ENCODE measurements around the gene KRTAP3-3. TPM values are rescaled to one million over a fixed set of nuclear protein-coding genes. Genes with fewer than 3 reads are reported as not detected.

Gene KRTAP3-3
- total and polyA plus RNA-seq, 9 donors, result not detected

DNA sequence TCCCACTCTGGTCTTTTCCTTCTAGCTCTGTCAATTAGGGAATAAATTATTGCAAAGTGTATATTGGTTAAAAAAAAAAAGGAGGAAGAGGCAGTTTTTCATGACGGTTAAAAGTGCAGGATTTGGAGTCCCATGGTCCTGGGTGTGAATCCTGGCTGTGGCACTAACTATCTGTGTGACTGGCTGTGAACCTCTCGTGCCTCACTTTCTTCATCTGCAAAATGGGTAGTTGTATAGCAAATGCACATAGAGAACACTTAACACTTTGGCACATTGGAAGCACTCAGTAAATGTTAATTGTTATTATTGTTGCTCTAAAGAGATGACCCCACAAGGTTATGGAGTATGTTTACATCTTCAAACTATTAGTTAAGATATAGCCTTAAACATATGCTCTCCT, 46.0 kb downstream of the KRTAP3-3 start:
- intact Hi-C loops (cut with DNase I), result no loop called here
- no peaks in the 10 kb centered on the region for H3K9me3 ChIP-seq
- H3K36me3 ChIP-seq, result no peaks in the 10 kb centered on the region
- no peak overlapping the region for H3K4me3 ChIP-seq
- no peaks in the 10 kb centered on the region for H3K27me3 ChIP-seq
- H3K4me1 ChIP-seq (ENCODE audit: insufficient read depth), result peaks cover 2% of the 10 kb centered on the region
- 79 to 88% (median 85%) methylated on average over 2 of the region's 2 CpGs for WGBS, 3 donors
- no peak for DNase-seq
- H3K27ac ChIP-seq, result no peak overlapping the region
- TF ChIP-seq, protein P1, sequence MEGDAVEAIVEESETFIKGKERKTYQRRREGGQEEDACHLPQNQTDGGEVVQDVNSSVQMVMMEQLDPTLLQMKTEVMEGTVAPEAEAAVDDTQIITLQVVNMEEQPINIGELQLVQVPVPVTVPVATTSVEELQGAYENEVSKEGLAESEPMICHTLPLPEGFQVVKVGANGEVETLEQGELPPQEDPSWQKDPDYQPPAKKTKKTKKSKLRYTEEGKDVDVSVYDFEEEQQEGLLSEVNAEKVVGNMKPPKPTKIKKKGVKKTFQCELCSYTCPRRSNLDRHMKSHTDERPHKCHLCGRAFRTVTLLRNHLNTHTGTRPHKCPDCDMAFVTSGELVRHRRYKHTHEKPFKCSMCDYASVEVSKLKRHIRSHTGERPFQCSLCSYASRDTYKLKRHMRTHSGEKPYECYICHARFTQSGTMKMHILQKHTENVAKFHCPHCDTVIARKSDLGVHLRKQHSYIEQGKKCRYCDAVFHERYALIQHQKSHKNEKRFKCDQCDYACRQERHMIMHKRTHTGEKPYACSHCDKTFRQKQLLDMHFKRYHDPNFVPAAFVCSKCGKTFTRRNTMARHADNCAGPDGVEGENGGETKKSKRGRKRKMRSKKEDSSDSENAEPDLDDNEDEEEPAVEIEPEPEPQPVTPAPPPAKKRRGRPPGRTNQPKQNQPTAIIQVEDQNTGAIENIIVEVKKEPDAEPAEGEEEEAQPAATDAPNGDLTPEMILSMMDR (IDR thresholded peaks at IDR 0.05), result no peak
- TF ChIP-seq EP300 (IDR thresholded peaks at IDR 0.05), result no peak
- TF ChIP-seq POLR2A (IDR thresholded peaks at IDR 0.05), result no peak

DNA sequence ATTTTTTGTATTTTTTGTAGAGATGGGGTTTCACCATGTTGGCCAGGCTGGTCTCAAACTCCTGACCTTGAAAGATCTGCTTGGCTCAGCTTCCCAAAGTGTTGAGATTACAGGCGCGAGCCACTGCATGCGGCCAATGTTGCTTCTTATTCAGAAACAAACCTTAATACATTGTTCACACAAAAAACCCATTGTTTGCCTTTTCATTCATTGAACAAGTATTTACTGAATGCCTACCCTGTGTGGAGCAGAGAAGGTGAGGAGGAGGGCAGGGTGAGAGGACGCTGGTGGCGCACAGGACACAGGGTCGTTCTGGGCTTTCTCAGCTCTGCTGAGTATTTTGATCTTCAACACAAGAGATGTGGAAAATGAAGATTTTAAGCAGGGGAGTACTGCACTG, 48.5 kb downstream of the KRTAP3-3 start:
- intact Hi-C loops (cut with DNase I), result no loop called here
- no peak for DNase-seq

DNA sequence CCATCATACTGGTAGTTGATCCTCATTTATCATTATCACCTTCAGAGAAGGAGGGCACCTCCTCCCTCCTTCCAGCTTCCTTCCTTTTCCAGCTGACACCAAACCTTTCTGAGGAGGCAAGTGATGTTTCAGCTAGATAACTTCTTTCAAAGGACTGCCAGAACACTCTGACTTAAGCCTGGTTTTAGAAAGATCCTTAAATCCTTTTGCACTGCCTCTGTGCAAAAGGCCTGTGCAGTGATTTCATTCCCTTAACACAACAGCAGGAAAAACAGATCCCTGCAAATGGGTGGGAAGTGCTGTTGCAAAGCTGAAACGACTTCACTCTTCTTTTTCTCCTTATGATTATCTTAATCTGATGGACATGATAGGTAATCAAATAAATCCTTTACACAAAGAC, 49.4 kb downstream of the KRTAP3-3 start:
- DNase-seq, result no peak
- H3K9me3 ChIP-seq, result no peaks in the 10 kb centered on the region
- no peak overlapping the region for H3K4me3 ChIP-seq
- no peaks in the 10 kb centered on the region for H3K36me3 ChIP-seq
- no peaks in the 10 kb centered on the region for H3K27me3 ChIP-seq
- no peak overlapping the region for H3K27ac ChIP-seq
- WGBS, 3 donors, result 40 to 62% (median 45%) methylated on average over 1 of the region's 1 CpG
- peaks cover 1% of the 10 kb centered on the region for H3K4me1 ChIP-seq (ENCODE audit: insufficient read depth)
- TF ChIP-seq, protein P1 (IDR thresholded peaks at IDR 0.05), result no peak
- TF ChIP-seq POLR2A (IDR thresholded peaks at IDR 0.05) (no peak), EP300 (IDR thresholded peaks at IDR 0.05) (no peak)
- intact Hi-C loops (cut with DNase I), result no loop called here

More for the DNA sequence above, 48.5 kb downstream of the KRTAP3-3 start:
- H3K27me3 ChIP-seq, result no peaks in the 10 kb centered on the region
- H3K4me3 ChIP-seq, result no peak overlapping the region
- H3K36me3 ChIP-seq, result no peaks in the 10 kb centered on the region
- no peaks in the 10 kb centered on the region for H3K9me3 ChIP-seq
- TF ChIP-seq, protein P1 (IDR thresholded peaks at IDR 0.05), result no peak
- TF ChIP-seq POLR2A (IDR thresholded peaks at IDR 0.05) (no peak), EP300 (IDR thresholded peaks at IDR 0.05) (no peak)
- H3K4me1 ChIP-seq (ENCODE audit: insufficient read depth), result peaks cover 2% of the 10 kb centered on the region
- H3K27ac ChIP-seq, result no peak overlapping the region
- WGBS, 3 donors, result 62 to 66% (median 64%) methylated on average over 6 of the region's 6 CpGs

Small RNA genes within 50 kb of the gene (small RNA-seq; reads per million reads assigned to genes)
- not detected for gene KRTAP3-4P

Other genes starting within 250 kb of the KRTAP3-3 start
Only the 30 nearest of the 36 such genes appear.
- gene KRT28, start 194.2 kb downstream of the KRTAP3-3 start, total RNA-seq, result not detected
- gene KRT28, start 194.2 kb downstream of the KRTAP3-3 start, polyA plus RNA-seq, result not detected
- gene KRT10, start 171.6 kb downstream of the KRTAP3-3 start, total RNA-seq, result 10 to 100 TPM; 10.4 to 57.3 (median 39.4) TPM
- 10 to 100 TPM; 16.2 to 35.2 TPM for gene KRT10, start 171.6 kb downstream of the KRTAP3-3 start, polyA plus RNA-seq
- not detected for gene KRT12, start 126.9 kb downstream of the KRTAP3-3 start, total RNA-seq
- not detected for gene KRT12, start 126.9 kb downstream of the KRTAP3-3 start, polyA plus RNA-seq
- gene KRT20, start 108.9 kb downstream of the KRTAP3-3 start, total RNA-seq, result 1 to 10 TPM in 1 of 7 donors, under 1 TPM in 2, not detected in 4; 0.27 to 4.2 (median 0.77) TPM
- under 1 TPM in 1 of 2 donors, not detected in 1; 0.05 TPM for gene KRT20, start 108.9 kb downstream of the KRTAP3-3 start, polyA plus RNA-seq
- gene KRT23, start 56.5 kb downstream of the KRTAP3-3 start, total RNA-seq, result 1 to 10 TPM in 3 of 7 donors, under 1 TPM in 2, not detected in 2; 0.22 to 5.0 (median 1.3) TPM
- under 1 TPM; 0.05 to 0.53 TPM for gene KRT23, start 56.5 kb downstream of the KRTAP3-3 start, polyA plus RNA-seq
- gene KRT39, start 27.2 kb downstream of the KRTAP3-3 start, total RNA-seq, result under 1 TPM in 1 of 7 donors, not detected in 6; 0.69 TPM
- gene KRT39, start 27.2 kb downstream of the KRTAP3-3 start, polyA plus RNA-seq, result not detected
- gene KRT40, start 9.8 kb downstream of the KRTAP3-3 start, total RNA-seq, result not detected
- not detected for gene KRT40, start 9.8 kb downstream of the KRTAP3-3 start, polyA plus RNA-seq
- gene KRTAP3-2, start 5.7 kb upstream of the KRTAP3-3 start, total RNA-seq, result not detected
- gene KRTAP3-2, start 5.7 kb upstream of the KRTAP3-3 start, polyA plus RNA-seq, result not detected
- gene KRTAP3-1, start 15.0 kb upstream of the KRTAP3-3 start, total RNA-seq, result not detected
- not detected for gene KRTAP3-1, start 15.0 kb upstream of the KRTAP3-3 start, polyA plus RNA-seq
- gene KRTAP1-5, start 33.0 kb upstream of the KRTAP3-3 start, total RNA-seq, result not detected
- under 1 TPM in 1 of 2 donors, not detected in 1; 0.06 TPM for gene KRTAP1-5, start 33.0 kb upstream of the KRTAP3-3 start, polyA plus RNA-seq
- not detected for gene KRTAP1-4, start 36.0 kb upstream of the KRTAP3-3 start, total RNA-seq
- not detected for gene KRTAP1-4, start 36.0 kb upstream of the KRTAP3-3 start, polyA plus RNA-seq
- gene KRTAP1-3, start 40.7 kb upstream of the KRTAP3-3 start, total RNA-seq, result not detected
- gene KRTAP1-3, start 40.7 kb upstream of the KRTAP3-3 start, polyA plus RNA-seq, result not detected
- not detected for gene KRTAP1-1, start 47.3 kb upstream of the KRTAP3-3 start, total RNA-seq
- not detected for gene KRTAP1-1, start 47.3 kb upstream of the KRTAP3-3 start, polyA plus RNA-seq
- gene KRTAP2-1, start 53.2 kb upstream of the KRTAP3-3 start, total RNA-seq, result not detected
- gene KRTAP2-1, start 53.2 kb upstream of the KRTAP3-3 start, polyA plus RNA-seq, result not detected
- not detected for gene KRTAP2-2, start 61.1 kb upstream of the KRTAP3-3 start, total RNA-seq
- gene KRTAP2-2, start 61.1 kb upstream of the KRTAP3-3 start, polyA plus RNA-seq, result not detected
- not detected for gene KRTAP2-3, start 66.0 kb upstream of the KRTAP3-3 start, total RNA-seq
- gene KRTAP2-3, start 66.0 kb upstream of the KRTAP3-3 start, polyA plus RNA-seq, result not detected
- not detected for gene KRTAP2-4, start 71.7 kb upstream of the KRTAP3-3 start, total RNA-seq
- gene KRTAP2-4, start 71.7 kb upstream of the KRTAP3-3 start, polyA plus RNA-seq, result not detected
- not detected for gene KRTAP4-7, start 90.0 kb upstream of the KRTAP3-3 start, total RNA-seq
- gene KRTAP4-7, start 90.0 kb upstream of the KRTAP3-3 start, polyA plus RNA-seq, result not detected
- not detected for gene KRTAP4-8, start 104.0 kb upstream of the KRTAP3-3 start, total RNA-seq
- not detected for gene KRTAP4-8, start 104.0 kb upstream of the KRTAP3-3 start, polyA plus RNA-seq
- gene KRTAP4-16, start 108.0 kb upstream of the KRTAP3-3 start, total RNA-seq, result not detected
- gene KRTAP4-16, start 108.0 kb upstream of the KRTAP3-3 start, polyA plus RNA-seq, result not detected
- not detected for gene KRTAP4-9, start 111.2 kb upstream of the KRTAP3-3 start, total RNA-seq
- gene KRTAP4-9, start 111.2 kb upstream of the KRTAP3-3 start, polyA plus RNA-seq, result not detected
- gene KRTAP4-11, start 124.2 kb upstream of the KRTAP3-3 start, total RNA-seq, result not detected
- gene KRTAP4-11, start 124.2 kb upstream of the KRTAP3-3 start, polyA plus RNA-seq, result not detected
- gene KRTAP4-12, start 130.0 kb upstream of the KRTAP3-3 start, total RNA-seq, result not detected
- not detected for gene KRTAP4-12, start 130.0 kb upstream of the KRTAP3-3 start, polyA plus RNA-seq
- gene KRTAP4-6, start 146.4 kb upstream of the KRTAP3-3 start, total RNA-seq, result not detected
- not detected for gene KRTAP4-6, start 146.4 kb upstream of the KRTAP3-3 start, polyA plus RNA-seq
- gene KRTAP4-5, start 155.7 kb upstream of the KRTAP3-3 start, total RNA-seq, result not detected
- not detected for gene KRTAP4-5, start 155.7 kb upstream of the KRTAP3-3 start, polyA plus RNA-seq
- gene KRTAP4-4, start 166.6 kb upstream of the KRTAP3-3 start, total RNA-seq, result not detected
- not detected for gene KRTAP4-4, start 166.6 kb upstream of the KRTAP3-3 start, polyA plus RNA-seq
- not detected for gene KRTAP4-3, start 174.1 kb upstream of the KRTAP3-3 start, total RNA-seq
- not detected for gene KRTAP4-3, start 174.1 kb upstream of the KRTAP3-3 start, polyA plus RNA-seq
- not detected for gene KRTAP4-2, start 184.1 kb upstream of the KRTAP3-3 start, total RNA-seq
- gene KRTAP4-2, start 184.1 kb upstream of the KRTAP3-3 start, polyA plus RNA-seq, result not detected
- not detected for gene KRTAP4-1, start 190.7 kb upstream of the KRTAP3-3 start, total RNA-seq
- not detected for gene KRTAP4-1, start 190.7 kb upstream of the KRTAP3-3 start, polyA plus RNA-seq
- not detected for gene KRTAP9-1, start 195.7 kb upstream of the KRTAP3-3 start, total RNA-seq
- not detected for gene KRTAP9-1, start 195.7 kb upstream of the KRTAP3-3 start, polyA plus RNA-seq